Glutamatergic neuron (in vitro differentiated cells): Measurements from ENCODE around the gene CACNA1C. TPM values are rescaled to one million over a fixed set of nuclear protein-coding genes. Genes with fewer than 3 reads are reported as not detected.

ENCODE experiments used
- DNase-seq: peaks from one replicate; pipeline ENCODE4 v3.0.0; 2022
- H3K27ac Mint-ChIP-seq: one replicate; pipeline ENCODE4 v1.8.0; 2020; ENCODE audit warnings: mild to moderate bottlenecking, mixed read lengths, inconsistent platforms; ENCODE audit not compliant: unreplicated experiment
- H3K27me3 Mint-ChIP-seq: one replicate; pipeline ENCODE4 v1.8.0; 2020; ENCODE audit warnings: mild to moderate bottlenecking, moderate library complexity, mixed read lengths, inconsistent platforms; ENCODE audit not compliant: unreplicated experiment
- H3K36me3 Mint-ChIP-seq: one replicate; pipeline ENCODE4 v1.8.0; 2020; ENCODE audit warnings: mild to moderate bottlenecking, mixed read lengths, inconsistent platforms; ENCODE audit not compliant: unreplicated experiment
- H3K4me1 Mint-ChIP-seq: one replicate; pipeline ENCODE4 v1.8.0; 2020; ENCODE audit warnings: mild to moderate bottlenecking, low read depth, mixed read lengths, inconsistent platforms; ENCODE audit not compliant: unreplicated experiment
- H3K4me3 Mint-ChIP-seq: one replicate; pipeline ENCODE4 v1.8.0; 2020; ENCODE audit warnings: mild to moderate bottlenecking, mixed read lengths, inconsistent platforms; ENCODE audit not compliant: unreplicated experiment
- H3K9me3 Mint-ChIP-seq: one replicate; pipeline ENCODE4 v1.8.0; 2020; ENCODE audit warnings: mild to moderate bottlenecking, moderate library complexity, mixed read lengths, inconsistent platforms; ENCODE audit not compliant: unreplicated experiment
- total RNA-seq: library from RNA; stranded (reverse); fragmentation: NEBNext Ultra II Directional; extraction: Animal tissue kit (Norgen Biotek cat#: 25700); gene quantifications from one replicate; pipeline ENCODE4 v1.2.1, GENCODE V29; 2021; ENCODE audit not compliant: unreplicated experiment
- TF ChIP-seq, protein P1 (sequence below): fragments of 200-600 bp; sonication (generic); IDR thresholded peaks from one replicate; pipeline ENCODE4 v1.5.0; 2021; ENCODE audit not compliant: partially characterized antibody, unreplicated experiment

CACNA1C gene
- total RNA-seq, 1 donor from 2014 or later, result 11.0 TPM

DNA sequence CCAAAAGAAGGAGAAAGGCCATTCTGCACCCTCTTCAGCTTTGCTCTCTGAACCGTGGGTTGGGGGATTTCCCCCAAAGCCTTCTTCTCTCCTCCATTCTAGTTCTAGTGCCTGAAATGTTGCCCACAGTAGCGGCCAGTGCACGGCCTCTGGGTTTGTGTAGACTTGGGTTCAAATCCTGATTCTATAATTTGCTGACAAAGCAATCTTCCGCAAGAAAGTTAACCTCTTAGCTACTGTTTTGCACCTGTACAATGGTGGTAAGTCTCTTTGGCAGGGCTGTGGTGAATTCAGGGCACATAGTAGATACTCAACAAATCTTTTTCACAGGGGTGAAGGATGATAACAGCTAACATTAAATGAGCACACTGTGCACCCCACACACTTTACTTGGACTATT is 5.8 kb upstream of the CACNA1C start:
- no peak for DNase-seq

GRCh38 chr12:2047752-2048151 is 5.0 kb upstream of the CACNA1C start:
- Mint-ChIP-seq H3K4me3 (no peak overlapping the region), H3K27me3 (peaks cover 11% of the 10 kb centered on the region), H3K9me3 (peaks cover 2% of the 10 kb centered on the region), H3K4me1 (no peaks in the 10 kb centered on the region), H3K36me3 (no peaks in the 10 kb centered on the region), H3K27ac (no peak overlapping the region)
- TF ChIP-seq, protein P1, sequence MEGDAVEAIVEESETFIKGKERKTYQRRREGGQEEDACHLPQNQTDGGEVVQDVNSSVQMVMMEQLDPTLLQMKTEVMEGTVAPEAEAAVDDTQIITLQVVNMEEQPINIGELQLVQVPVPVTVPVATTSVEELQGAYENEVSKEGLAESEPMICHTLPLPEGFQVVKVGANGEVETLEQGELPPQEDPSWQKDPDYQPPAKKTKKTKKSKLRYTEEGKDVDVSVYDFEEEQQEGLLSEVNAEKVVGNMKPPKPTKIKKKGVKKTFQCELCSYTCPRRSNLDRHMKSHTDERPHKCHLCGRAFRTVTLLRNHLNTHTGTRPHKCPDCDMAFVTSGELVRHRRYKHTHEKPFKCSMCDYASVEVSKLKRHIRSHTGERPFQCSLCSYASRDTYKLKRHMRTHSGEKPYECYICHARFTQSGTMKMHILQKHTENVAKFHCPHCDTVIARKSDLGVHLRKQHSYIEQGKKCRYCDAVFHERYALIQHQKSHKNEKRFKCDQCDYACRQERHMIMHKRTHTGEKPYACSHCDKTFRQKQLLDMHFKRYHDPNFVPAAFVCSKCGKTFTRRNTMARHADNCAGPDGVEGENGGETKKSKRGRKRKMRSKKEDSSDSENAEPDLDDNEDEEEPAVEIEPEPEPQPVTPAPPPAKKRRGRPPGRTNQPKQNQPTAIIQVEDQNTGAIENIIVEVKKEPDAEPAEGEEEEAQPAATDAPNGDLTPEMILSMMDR, result no peak
- no peak for DNase-seq

More for the DNA sequence above, 5.8 kb upstream of the CACNA1C start:
- Mint-ChIP-seq H3K27me3 (peaks cover 11% of the 10 kb centered on the region), H3K36me3 (no peaks in the 10 kb centered on the region), H3K9me3 (peaks cover 2% of the 10 kb centered on the region), H3K27ac (no peak overlapping the region), H3K4me3 (no peak overlapping the region), H3K4me1 (no peaks in the 10 kb centered on the region)
- TF ChIP-seq, protein P1, result no peak

- TF ChIP-seq, protein P1, result no peak
- no peak for DNase-seq
- H3K4me1 Mint-ChIP-seq, result no peaks in the 10 kb centered on the region
- peaks cover 21% of the 10 kb centered on the region for H3K27me3 Mint-ChIP-seq
- H3K36me3 Mint-ChIP-seq, result no peaks in the 10 kb centered on the region
- no peak overlapping the region for H3K27ac Mint-ChIP-seq
- H3K4me3 Mint-ChIP-seq, result no peak overlapping the region
- H3K9me3 Mint-ChIP-seq, result peaks cover 4% of the 10 kb centered on the region
Measured at GRCh38 chr12:2049604-2050540, 2.9 kb upstream of the CACNA1C start.

- peaks cover 4% of the 10 kb centered on the region for H3K9me3 Mint-ChIP-seq
- peak; percentile 51 for DNase-seq
- no peaks in the 10 kb centered on the region for H3K36me3 Mint-ChIP-seq
- no peak overlapping the region for H3K27ac Mint-ChIP-seq
- TF ChIP-seq, protein P1, result no peak
- H3K27me3 Mint-ChIP-seq, result peaks cover 23% of the 10 kb centered on the region
- H3K4me1 Mint-ChIP-seq, result peaks cover 5% of the 10 kb centered on the region
- peak overlapping the region; percentile 78 for H3K4me3 Mint-ChIP-seq
Measured at GRCh38 chr12:2051700-2052621, 826 bp upstream of the CACNA1C start.
